Liver (tissue), 9 donors: ENCODE results near the gene ASAP2. TPM values are rescaled to one million over a fixed set of nuclear protein-coding genes. Genes with fewer than 3 reads are reported as not detected.

ENCODE experiments used
- DNase-seq: peaks from one replicate; pipeline ENCODE4 v3.0.0-alpha.2; 2017; ENCODE audit warnings: low spot score
- H3K27ac ChIP-seq, 2 donors: one replicate each; pipeline ENCODE4 v1.7.0; 2013; ENCODE audit warnings: inconsistent platforms in 2 of 2, low read length in 2 of 2, control low read depth in 1 of 2, low read depth in 1 of 2, mild to moderate bottlenecking in 1 of 2
- H3K27me3 ChIP-seq, 4 donors: one replicate each; pipeline versions ENCODE4 v1.6.1 to v1.7.0; 2013; ENCODE audit warnings: low read length in 3 of 4, inconsistent platforms in 1 of 4, mild to moderate bottlenecking in 1 of 4, moderate library complexity in 1 of 4; ENCODE audit not compliant: control insufficient read depth in 4 of 4, insufficient read depth in 4 of 4
- H3K36me3 ChIP-seq, 4 donors: one replicate each; pipeline versions ENCODE4 v1.6.1 to v1.7.0; 2013; ENCODE audit warnings: low read length in 3 of 4, mild to moderate bottlenecking in 3 of 4, low read depth in 1 of 4, moderate library complexity in 1 of 4; ENCODE audit not compliant: control insufficient read depth in 4 of 4, insufficient read depth in 3 of 4
- H3K4me1 ChIP-seq, 4 donors: one replicate each; pipeline versions ENCODE4 v1.6.1 to v1.7.0; 2013; ENCODE audit warnings: low read length in 3 of 4, mild to moderate bottlenecking in 3 of 4, moderate library complexity in 1 of 4; ENCODE audit not compliant: control insufficient read depth in 4 of 4, insufficient read depth in 4 of 4
- H3K4me3 ChIP-seq, 3 donors: one replicate each; pipeline versions ENCODE4 v1.6.1 to v1.7.0; 2013; ENCODE audit warnings: low read length in 3 of 3, control low read depth in 1 of 3, low read depth in 1 of 3, mild to moderate bottlenecking in 1 of 3
- H3K9ac ChIP-seq, 2 donors: one replicate each; pipeline ENCODE4 v1.7.0; 2013; ENCODE audit warnings: low read length in 2 of 2, mild to moderate bottlenecking in 2 of 2, moderate library complexity in 2 of 2, control low read depth in 1 of 2, low read depth in 1 of 2
- H3K9me3 ChIP-seq, 4 donors: one replicate each; pipeline versions ENCODE4 v1.6.1 to v1.7.0; 2013; ENCODE audit warnings: low read length in 3 of 4; ENCODE audit not compliant: control insufficient read depth in 4 of 4
- ATF3 ChIP-seq: IDR thresholded peaks from 2 replicates; pipeline ENCODE4 v1.6.1; 2016; ENCODE audit warnings: antibody characterized with exemption
- EGR1 ChIP-seq, 2 donors: IDR thresholded peaks; 2 replicates each; pipeline ENCODE4 v1.6.1; 2016 to 2018; ENCODE audit warnings: antibody characterized with exemption in 2 of 2, low read depth in 2 of 2
- FOXA1 ChIP-seq: IDR thresholded peaks from 2 replicates; pipeline ENCODE4 v1.6.1; 2016; ENCODE audit warnings: antibody characterized with exemption
- FOXA2 ChIP-seq: IDR thresholded peaks from 2 replicates; pipeline ENCODE4 v1.6.1; 2016; ENCODE audit warnings: antibody characterized with exemption
- GABPA ChIP-seq, 2 donors: IDR thresholded peaks in 1 of 2; conservative IDR thresholded peaks in 1 of 2; 2 replicates each; pipeline ENCODE4 v1.6.1; 2016; ENCODE audit warnings: antibody characterized with exemption in 2 of 2, mild to moderate bottlenecking in 1 of 2, moderate library complexity in 1 of 2
- HNF4G ChIP-seq: IDR thresholded peaks from 2 replicates; pipeline ENCODE4 v1.6.1; 2016; ENCODE audit warnings: antibody characterized with exemption
- NR2F2 ChIP-seq: IDR thresholded peaks from 2 replicates; pipeline ENCODE4 v1.6.1; 2016; ENCODE audit warnings: antibody characterized with exemption
- RAD21 ChIP-seq, 2 donors: IDR thresholded peaks; 2 replicates each; pipeline ENCODE4 v1.6.1; 2016; ENCODE audit warnings: antibody characterized with exemption in 2 of 2, mild to moderate bottlenecking in 2 of 2
- RXRA ChIP-seq, 2 donors: IDR thresholded peaks; 2 replicates each; pipeline ENCODE4 v1.6.1; 2017 to 2018; ENCODE audit warnings: antibody characterized with exemption in 2 of 2, mild to moderate bottlenecking in 1 of 2
- SP1 ChIP-seq: IDR thresholded peaks from 2 replicates; pipeline ENCODE4 v1.6.1; 2018; ENCODE audit warnings: antibody characterized with exemption, mild to moderate bottlenecking
- TAF1 ChIP-seq: conservative IDR thresholded peaks from 2 replicates; pipeline ENCODE4 v1.6.1; 2016; ENCODE audit warnings: antibody characterized with exemption, mild to moderate bottlenecking
- YY1 ChIP-seq: IDR thresholded peaks from 2 replicates; pipeline ENCODE4 v1.6.1; 2016; ENCODE audit warnings: antibody characterized with exemption, mild to moderate bottlenecking
- WGBS: extraction: QIAGEN DNeasy Blood & Tissue Kit; methylation state at CpG from one replicate; pipeline ENCODE4 v1.1.7; 2013; 5-methylcytosine and 5-hydroxymethylcytosine counted together
- polyA plus RNA-seq, 2 donors: library from polyadenylated mRNA; stranded (reverse) in 1 of 2; unstranded in 1 of 2; fragments of 200-250 nt in 1 of 2; fragments of >200 nt in 1 of 2; fragmentation: Nextera tagmentation in 1 of 2; extraction: Ambion mirVana in 1 of 2; gene quantifications; one replicate each; pipeline versions ENCODE4 v1.2.1 to v1.2.3, GENCODE V29; 2013 to 2015
- total RNA-seq, 2 donors: library from RNA; depleted of rRNA; stranded (reverse); fragments of >200 nt; gene quantifications; one replicate each; pipeline ENCODE4 v1.2.3, GENCODE V29; 2014
- TF ChIP-seq, protein P1 (sequence below): fragments of 150-350 bp; IDR thresholded peaks from 2 replicates; pipeline ENCODE4 v1.5.1; 2017; ENCODE audit warnings: improper control_type of control experiment, low read depth, low read length; ENCODE audit not compliant: missing input control
- TF ChIP-seq, protein P2 (sequence below): IDR thresholded peaks from 2 replicates; pipeline ENCODE4 v1.6.1; 2016; ENCODE audit warnings: antibody characterized with exemption
- TF ChIP-seq, protein P3 (sequence below): IDR thresholded peaks from 2 replicates; pipeline ENCODE4 v1.6.1; 2016; ENCODE audit warnings: antibody characterized with exemption, mild to moderate bottlenecking
- donor health status: healthy.
- donor health status: healthy.
- donor health status: healthy.
- donor health status: healthy.
- donor health status: healthy.

Gene ASAP2
- total and polyA plus RNA-seq, 4 donors: 0.36 to 5.9 (median 2.6) TPM

- TF ChIP-seq, protein P1, sequence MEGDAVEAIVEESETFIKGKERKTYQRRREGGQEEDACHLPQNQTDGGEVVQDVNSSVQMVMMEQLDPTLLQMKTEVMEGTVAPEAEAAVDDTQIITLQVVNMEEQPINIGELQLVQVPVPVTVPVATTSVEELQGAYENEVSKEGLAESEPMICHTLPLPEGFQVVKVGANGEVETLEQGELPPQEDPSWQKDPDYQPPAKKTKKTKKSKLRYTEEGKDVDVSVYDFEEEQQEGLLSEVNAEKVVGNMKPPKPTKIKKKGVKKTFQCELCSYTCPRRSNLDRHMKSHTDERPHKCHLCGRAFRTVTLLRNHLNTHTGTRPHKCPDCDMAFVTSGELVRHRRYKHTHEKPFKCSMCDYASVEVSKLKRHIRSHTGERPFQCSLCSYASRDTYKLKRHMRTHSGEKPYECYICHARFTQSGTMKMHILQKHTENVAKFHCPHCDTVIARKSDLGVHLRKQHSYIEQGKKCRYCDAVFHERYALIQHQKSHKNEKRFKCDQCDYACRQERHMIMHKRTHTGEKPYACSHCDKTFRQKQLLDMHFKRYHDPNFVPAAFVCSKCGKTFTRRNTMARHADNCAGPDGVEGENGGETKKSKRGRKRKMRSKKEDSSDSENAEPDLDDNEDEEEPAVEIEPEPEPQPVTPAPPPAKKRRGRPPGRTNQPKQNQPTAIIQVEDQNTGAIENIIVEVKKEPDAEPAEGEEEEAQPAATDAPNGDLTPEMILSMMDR: no peak
- TF ChIP-seq NR2F2 (no peak), HNF4G (no peak), EGR1 (IDR thresholded peaks at IDR 0.05; ENCODE audit: low read depth in 2 of 2) (no peak), TAF1 (no peak), RAD21 (IDR thresholded peaks at IDR 0.05) (no peak), ATF3 (no peak), SP1 (no peak), FOXA1 (no peak)
- H3K36me3 ChIP-seq: no peaks in the 10 kb centered on the region
- 85% methylated on average over 6 of the region's 6 CpGs for WGBS
- H3K9ac ChIP-seq: no peak overlapping the region
- H3K27me3 ChIP-seq: no peaks in the 10 kb centered on the region
- peaks cover 0 to 19% (median 5%) of the 10 kb centered on the region in 4 donors for H3K4me1 ChIP-seq
- DNase-seq: no peak
- H3K27ac ChIP-seq: no peak overlapping the region
- no peak overlapping the region for H3K4me3 ChIP-seq
- H3K9me3 ChIP-seq: no peaks in the 10 kb centered on the region
Observed at GRCh38 chr2:9229470-9229820, 22.8 kb downstream of the ASAP2 start.

DNA sequence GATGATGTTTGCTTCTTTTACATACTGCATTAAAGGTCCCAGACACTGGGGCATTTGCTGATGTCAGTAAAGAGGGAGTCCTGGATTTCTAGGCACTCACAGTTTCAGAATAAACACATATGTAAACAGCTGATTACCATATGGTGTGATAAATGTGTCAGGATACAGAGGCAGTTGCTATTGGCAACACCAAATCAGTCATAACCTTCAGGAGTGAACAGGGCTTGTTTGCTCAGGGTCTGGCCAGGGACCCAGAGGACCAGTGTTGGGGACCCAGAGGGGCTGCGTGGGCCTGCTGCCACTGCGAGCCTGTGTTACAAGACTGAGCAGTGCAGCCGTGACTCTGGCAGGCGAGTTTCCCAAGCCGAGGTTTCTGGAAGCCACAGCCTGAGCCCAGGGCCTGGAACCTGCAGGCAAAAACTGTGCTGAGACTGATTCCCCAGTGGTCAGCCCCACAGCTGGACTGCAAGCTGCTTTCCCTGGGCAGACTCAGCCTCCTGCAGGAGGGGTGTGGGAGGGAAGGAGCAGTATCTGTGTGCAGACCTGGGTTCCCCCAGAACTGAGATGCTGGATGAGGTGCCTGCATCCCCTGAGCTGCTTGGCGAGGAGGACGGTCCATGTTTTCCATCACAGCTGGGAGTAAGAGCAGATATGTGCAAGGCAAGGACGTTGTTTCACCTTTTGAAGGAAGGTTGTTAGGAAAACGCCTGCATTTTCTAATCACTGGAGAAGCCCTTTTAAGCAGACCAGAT is 23.6 kb downstream of the ASAP2 start:
- Histone ChIP-seq H3K4me3 (no peak overlapping the region), H3K9me3 (no peaks in the 10 kb centered on the region), H3K9ac (no peak overlapping the region), H3K4me1 (peaks cover 0 to 19% (median 5%) of the 10 kb centered on the region in 4 donors), H3K27me3 (no peaks in the 10 kb centered on the region), H3K36me3 (no peaks in the 10 kb centered on the region), H3K27ac (no peak overlapping the region)
- TF ChIP-seq, protein P2, sequence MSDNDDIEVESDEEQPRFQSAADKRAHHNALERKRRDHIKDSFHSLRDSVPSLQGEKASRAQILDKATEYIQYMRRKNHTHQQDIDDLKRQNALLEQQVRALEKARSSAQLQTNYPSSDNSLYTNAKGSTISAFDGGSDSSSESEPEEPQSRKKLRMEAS: no peak
- TF ChIP-seq SP1: no peak
- no peak for TF ChIP-seq RAD21 (IDR thresholded peaks at IDR 0.05)
- TF ChIP-seq FOXA2: no peak
- 85% methylated on average over 9 of the region's 9 CpGs for WGBS
- DNase-seq: no peak

- Histone ChIP-seq H3K36me3 (no peaks in the 10 kb centered on the region), H3K4me3 (no peak overlapping the region), H3K4me1 (peaks cover 0 to 19% (median 5%) of the 10 kb centered on the region in 4 donors), H3K27ac (no peak overlapping the region), H3K9me3 (no peaks in the 10 kb centered on the region), H3K27me3 (no peaks in the 10 kb centered on the region), H3K9ac (no peak overlapping the region)
- no peak for DNase-seq
- no peak for TF ChIP-seq RXRA (IDR thresholded peaks at IDR 0.05)
- no peak for TF ChIP-seq YY1
- TF ChIP-seq ATF3: no peak
- no peak for TF ChIP-seq FOXA1
- TF ChIP-seq, protein P1: no peak
- TF ChIP-seq, protein P3, sequence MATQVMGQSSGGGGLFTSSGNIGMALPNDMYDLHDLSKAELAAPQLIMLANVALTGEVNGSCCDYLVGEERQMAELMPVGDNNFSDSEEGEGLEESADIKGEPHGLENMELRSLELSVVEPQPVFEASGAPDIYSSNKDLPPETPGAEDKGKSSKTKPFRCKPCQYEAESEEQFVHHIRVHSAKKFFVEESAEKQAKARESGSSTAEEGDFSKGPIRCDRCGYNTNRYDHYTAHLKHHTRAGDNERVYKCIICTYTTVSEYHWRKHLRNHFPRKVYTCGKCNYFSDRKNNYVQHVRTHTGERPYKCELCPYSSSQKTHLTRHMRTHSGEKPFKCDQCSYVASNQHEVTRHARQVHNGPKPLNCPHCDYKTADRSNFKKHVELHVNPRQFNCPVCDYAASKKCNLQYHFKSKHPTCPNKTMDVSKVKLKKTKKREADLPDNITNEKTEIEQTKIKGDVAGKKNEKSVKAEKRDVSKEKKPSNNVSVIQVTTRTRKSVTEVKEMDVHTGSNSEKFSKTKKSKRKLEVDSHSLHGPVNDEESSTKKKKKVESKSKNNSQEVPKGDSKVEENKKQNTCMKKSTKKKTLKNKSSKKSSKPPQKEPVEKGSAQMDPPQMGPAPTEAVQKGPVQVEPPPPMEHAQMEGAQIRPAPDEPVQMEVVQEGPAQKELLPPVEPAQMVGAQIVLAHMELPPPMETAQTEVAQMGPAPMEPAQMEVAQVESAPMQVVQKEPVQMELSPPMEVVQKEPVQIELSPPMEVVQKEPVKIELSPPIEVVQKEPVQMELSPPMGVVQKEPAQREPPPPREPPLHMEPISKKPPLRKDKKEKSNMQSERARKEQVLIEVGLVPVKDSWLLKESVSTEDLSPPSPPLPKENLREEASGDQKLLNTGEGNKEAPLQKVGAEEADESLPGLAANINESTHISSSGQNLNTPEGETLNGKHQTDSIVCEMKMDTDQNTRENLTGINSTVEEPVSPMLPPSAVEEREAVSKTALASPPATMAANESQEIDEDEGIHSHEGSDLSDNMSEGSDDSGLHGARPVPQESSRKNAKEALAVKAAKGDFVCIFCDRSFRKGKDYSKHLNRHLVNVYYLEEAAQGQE: no peak
- TF ChIP-seq NR2F2: no peak
- no peak for TF ChIP-seq FOXA2
- TF ChIP-seq RAD21 (IDR thresholded peaks at IDR 0.05): no peak
- no peak for TF ChIP-seq GABPA (IDR thresholded peaks at IDR 0.05 in 1 of 2, conservative IDR thresholded peaks at IDR 0.05 in 1 of 2)
- WGBS: 74% methylated on average over 4 of the region's 4 CpGs
Observed at GRCh38 chr2:9230881-9231280, 24.3 kb downstream of the ASAP2 start.
